ENCODE results near the gene LBR.

DNA sequence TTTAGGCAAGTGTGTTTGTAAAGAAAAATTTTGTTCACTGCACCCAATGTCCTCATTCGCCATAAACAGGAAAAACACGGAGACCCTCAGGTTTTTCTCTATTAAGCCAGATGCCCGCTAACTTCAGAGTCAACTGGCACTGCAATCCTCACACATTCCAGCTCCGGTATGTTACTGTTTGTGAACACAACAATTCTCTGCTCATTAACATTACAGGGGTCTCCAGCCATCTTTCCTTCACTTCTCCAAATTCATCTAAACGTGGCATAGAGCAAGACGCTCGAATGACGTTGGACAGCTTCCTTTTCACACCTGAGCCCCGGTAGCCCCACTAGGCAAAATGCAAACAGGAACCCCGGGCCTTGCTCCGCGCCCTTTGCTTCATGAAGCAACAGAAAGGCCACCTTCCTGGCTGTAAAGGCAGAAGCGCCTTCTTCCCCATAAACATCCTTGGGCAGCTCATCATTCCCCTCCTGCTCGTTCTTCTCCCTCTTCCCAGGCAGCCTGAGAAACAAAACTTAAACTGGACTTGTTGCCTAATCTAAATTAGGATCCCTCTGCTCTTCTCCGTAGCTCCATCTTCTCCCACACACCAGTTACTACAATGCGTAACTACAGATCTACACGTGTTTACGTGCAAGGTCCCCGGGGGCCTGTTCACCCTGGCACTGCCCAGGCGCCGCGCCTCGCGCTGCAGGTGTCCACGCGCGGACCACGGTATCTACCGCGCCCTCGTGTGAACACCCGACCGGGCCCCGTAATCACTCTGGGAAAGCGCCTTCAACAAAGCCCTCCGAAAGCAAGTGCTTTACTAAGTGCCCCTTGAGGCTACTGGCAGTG, 1.2 kb downstream of the LBR start:
- TF ChIP-seq, protein P1, sequence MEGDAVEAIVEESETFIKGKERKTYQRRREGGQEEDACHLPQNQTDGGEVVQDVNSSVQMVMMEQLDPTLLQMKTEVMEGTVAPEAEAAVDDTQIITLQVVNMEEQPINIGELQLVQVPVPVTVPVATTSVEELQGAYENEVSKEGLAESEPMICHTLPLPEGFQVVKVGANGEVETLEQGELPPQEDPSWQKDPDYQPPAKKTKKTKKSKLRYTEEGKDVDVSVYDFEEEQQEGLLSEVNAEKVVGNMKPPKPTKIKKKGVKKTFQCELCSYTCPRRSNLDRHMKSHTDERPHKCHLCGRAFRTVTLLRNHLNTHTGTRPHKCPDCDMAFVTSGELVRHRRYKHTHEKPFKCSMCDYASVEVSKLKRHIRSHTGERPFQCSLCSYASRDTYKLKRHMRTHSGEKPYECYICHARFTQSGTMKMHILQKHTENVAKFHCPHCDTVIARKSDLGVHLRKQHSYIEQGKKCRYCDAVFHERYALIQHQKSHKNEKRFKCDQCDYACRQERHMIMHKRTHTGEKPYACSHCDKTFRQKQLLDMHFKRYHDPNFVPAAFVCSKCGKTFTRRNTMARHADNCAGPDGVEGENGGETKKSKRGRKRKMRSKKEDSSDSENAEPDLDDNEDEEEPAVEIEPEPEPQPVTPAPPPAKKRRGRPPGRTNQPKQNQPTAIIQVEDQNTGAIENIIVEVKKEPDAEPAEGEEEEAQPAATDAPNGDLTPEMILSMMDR (IDR thresholded peaks at IDR 0.05), result no peak
- TF ChIP-seq EP300 (IDR thresholded peaks at IDR 0.05) (no peak), POLR2A (IDR thresholded peaks at IDR 0.05) (no peak)
